SU-DHL-6 (cell line): ENCODE measurements around the gene LDAH.

Experiments used
- CTCF ChIP-seq: fragments of 200-600 bp; sonication (generic); IDR thresholded peaks from one replicate; pipeline ENCODE4 v1.5.1; 2017; ENCODE audit warnings: antibody characterized with exemption, mild to moderate bottlenecking, low read length, moderate library complexity; ENCODE audit not compliant: insufficient read depth, poor library complexity, severe bottlenecking
- EZH2phosphoT487 ChIP-seq: fragments of 200-600 bp; sonication (generic), shearing (Covaris generic); conservative IDR thresholded peaks from 2 replicates; pipeline ENCODE4 v1.6.1; 2018; ENCODE audit warnings: mild to moderate bottlenecking, antibody characterized with exemption, low read length, moderate library complexity, mixed read lengths

- no peak for TF ChIP-seq CTCF
- TF ChIP-seq EZH2phosphoT487: no peak
Measured at GRCh38 chr2:20762945-20763683, 59.8 kb downstream of the LDAH start.
